GM18508 (cell line): ENCODE data around the gene THSD4.

Experiments
- ATAC-seq: cut with Tn5 transposase; IDR thresholded peaks from one replicate; pipeline ENCODE4 v1.9.1; 2021; ENCODE audit warnings: moderate number of reproducible peaks; ENCODE audit not compliant: insufficient read depth, unreplicated experiment

The THSD4 gene

GRCh38 chr15:71777216-71777943, 662.1 kb downstream of the THSD4 start:
- ATAC-seq = no peak

DNA sequence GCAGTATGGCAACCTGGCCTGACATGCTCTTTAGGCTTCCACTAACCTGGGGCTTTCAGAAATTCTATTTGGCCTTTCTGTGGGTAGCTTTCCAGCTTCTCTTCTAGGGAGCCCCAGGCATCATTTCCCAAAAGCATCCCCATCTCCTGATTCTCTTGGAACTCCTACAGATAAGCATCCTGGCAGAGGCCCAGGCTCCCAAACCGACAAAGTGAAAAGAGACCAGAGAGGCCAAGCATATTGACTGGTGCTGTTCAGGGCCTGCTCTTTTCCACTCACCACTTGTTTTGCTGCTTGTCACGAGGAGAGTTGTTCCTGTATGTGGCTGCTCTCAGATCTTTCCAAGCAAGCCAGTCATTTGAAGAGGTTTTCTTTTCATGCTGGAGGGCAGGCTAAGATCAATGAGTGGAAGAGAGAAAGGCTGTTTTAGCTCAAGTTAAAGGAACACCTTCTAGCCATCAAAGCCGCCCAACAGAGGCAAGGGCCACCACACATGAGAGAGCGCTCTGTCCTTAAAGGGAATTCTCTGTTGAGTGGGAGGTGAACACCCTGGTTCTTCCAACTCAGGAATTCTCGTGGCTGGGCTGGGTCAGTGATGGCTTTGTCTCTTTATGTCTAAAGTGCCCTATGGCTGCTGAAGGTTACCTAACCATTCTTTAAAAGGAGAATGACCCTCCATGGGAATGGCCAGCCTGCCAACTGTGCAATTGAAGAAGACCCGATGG, 664.0 kb downstream of the THSD4 start:
- no peak for ATAC-seq

DNA sequence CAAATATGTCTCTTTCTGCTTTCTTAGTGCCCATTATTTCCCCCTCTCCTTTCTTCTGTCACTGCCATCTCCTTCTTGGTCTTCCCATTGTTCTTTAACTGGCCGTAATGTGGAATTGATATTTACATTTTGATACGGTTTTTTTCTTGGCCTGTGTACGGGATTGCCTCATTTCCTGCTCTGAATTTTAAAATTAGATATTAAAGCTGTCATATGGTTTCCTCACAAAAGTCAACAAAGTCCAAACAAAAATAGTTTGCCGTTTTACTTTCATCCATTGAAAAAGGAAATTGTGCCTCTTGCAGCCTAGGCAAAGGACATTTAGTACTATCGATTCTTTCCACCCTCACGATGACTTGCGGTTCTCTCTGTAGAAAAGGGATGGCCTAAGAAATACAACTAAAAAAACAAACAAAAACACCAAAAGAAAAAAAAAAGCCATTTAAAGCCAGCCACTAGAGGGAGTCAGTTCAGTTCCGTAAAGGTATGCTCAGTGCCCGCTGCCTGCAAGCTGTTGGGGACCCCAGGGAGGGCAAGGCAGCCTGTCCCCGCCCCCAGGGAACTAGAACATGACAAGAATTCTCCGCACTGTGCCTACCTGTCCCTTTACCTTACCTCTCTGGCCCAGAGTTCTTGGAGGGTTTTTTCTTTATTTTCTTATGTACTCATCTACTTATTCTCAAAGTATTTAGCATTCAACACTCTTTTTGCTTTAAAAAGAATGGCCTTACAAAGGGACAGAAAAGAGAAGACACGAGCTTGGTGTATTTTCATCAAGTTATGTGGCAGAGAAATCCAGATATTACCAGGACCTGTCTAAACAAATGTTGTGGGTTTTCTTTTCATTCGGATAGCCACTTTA, 665.1 kb downstream of the THSD4 start:
- no peak for ATAC-seq

GRCh38 chr15:71781179-71781964, 666.1 kb downstream of the THSD4 start:
- no peak for ATAC-seq

- ATAC-seq = no peak
Measured at GRCh38 chr15:71781965-71782265, 666.6 kb downstream of the THSD4 start.

- no peak for ATAC-seq
Measured at GRCh38 chr15:71782422-71783165, 667.3 kb downstream of the THSD4 start.

DNA sequence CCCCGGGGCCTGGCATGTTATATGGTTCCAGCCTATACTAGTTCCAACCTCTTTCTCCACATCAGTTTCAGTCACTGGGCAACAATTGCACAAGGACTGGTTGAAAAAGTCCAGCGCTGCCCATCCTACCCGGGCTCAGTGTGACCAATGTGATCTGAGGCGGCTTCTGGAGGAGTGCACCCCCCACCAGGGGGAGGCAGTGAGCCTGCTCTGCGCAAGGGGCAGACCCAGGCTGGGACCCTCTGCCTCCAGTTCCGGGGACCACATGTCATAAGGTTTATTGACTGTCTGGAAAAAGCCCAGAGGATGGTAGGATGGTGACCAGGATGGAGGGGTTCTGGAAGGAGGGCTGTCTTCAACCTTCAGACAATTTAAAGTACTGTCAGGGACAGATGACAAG, 669.4 kb downstream of the THSD4 start:
- ATAC-seq = no peak

GRCh38 chr15:71785996-71786395, 670.7 kb downstream of the THSD4 start:
- ATAC-seq = no peak

DNA sequence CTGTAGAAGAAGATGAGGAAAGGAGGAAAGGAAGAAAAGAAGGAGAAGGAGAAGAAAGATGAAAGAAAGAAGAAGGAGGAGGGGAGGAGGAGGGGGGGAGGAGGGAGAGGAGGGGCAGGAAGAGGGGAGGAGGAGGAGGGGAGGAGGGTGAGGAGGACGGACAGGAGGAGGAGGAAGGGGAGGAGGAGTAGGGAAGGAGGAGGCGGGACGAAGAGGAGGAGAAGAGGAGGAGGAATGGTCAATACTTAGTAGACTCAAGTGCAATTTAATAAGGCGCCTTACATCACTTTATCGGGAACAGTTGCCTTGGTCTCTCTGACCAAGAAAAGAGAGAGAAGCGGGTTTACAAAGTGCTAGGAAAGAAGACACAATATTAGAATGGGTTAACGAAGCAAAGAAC, 671.4 kb downstream of the THSD4 start:
- no peak for ATAC-seq

DNA sequence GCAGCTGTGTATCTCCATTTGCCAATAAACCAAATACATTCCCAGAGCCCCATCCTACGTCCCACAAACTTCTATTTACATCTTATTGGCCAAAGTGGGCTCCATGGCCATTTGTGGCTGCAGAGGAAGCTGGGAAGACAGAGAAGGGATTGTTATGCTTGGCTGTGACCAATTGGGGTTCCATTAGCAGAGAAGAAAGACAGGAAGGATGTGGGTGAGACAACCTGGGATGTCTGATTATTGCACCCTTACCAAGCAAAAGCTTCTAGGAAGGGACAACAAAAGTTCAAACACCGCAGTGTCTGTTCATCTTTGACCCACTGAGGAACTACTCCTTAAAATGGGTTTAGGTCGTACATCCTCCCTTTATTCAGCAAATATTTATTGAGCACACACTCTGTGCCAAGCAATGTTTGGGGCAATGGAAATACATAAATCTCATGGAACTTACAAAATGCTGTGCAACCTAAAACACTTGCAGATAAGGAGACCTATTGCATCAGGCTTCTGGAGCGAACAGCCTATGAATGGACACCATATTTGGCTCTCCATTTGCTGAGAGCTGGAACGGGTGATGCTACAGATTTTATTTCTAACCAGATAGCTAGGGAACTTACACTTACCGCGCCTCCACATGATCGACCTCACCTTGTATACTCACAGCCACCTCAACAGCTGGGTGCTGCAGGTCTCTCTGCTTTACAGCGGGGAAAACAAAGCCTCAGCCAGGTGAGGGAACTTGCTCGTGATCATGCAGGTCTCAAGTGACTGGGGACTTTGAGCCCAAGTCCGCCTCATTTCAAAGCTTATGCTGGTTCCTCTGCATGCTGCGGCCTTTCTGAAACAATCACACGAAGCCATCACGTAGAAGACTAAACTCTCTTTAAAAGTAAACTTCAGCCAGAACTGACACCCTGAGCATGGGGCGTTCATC, 673.6 kb downstream of the THSD4 start:
- no peak for ATAC-seq

DNA sequence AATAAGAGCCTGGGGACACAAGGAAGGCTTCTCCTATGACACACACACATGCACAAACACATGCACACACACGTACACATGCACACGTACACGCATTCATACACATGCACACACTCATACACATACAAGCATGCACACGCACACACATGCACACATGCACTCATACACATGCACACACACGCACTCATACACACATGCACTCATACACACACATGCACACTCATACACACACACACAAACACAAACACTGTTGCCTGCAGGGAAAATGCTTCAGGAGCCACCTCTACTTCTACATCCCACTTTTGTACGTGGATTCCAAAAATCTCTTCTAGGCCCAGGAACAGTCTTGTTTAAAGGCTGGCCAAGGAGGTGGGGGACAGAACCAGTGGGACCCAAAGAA, 674.3 kb downstream of the THSD4 start:
- ATAC-seq = no peak

- no peak for ATAC-seq
Measured at GRCh38 chr15:71790081-71790480, 674.8 kb downstream of the THSD4 start.

DNA sequence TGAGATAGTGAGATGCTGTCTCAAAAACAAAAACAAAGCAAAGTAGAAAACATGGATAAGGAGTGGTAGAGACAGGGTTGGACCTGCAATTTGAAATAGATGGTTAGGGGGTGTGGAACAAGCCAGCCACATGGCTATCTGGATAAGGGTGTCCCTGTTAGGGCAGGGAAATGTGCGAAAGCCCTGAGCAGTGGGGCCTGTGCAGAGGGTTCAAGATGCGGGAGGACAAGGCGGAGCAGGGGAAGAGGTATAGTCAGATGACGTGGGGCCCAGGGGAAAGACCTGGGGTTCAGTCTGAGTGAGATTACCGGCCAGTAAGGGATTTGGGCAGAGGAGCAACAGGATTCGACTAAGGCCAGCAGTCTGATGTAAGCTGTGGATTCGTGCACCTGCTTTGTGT, 676.7 kb downstream of the THSD4 start:
- no peak for ATAC-seq

- ATAC-seq = no peak
Measured at GRCh38 chr15:71792521-71792920, 677.2 kb downstream of the THSD4 start.

- ATAC-seq = no peak
Measured at GRCh38 chr15:71798641-71799040, 683.4 kb downstream of the THSD4 start.

GRCh38 chr15:71800190-71800589, 684.9 kb downstream of the THSD4 start:
- ATAC-seq = no peak

DNA sequence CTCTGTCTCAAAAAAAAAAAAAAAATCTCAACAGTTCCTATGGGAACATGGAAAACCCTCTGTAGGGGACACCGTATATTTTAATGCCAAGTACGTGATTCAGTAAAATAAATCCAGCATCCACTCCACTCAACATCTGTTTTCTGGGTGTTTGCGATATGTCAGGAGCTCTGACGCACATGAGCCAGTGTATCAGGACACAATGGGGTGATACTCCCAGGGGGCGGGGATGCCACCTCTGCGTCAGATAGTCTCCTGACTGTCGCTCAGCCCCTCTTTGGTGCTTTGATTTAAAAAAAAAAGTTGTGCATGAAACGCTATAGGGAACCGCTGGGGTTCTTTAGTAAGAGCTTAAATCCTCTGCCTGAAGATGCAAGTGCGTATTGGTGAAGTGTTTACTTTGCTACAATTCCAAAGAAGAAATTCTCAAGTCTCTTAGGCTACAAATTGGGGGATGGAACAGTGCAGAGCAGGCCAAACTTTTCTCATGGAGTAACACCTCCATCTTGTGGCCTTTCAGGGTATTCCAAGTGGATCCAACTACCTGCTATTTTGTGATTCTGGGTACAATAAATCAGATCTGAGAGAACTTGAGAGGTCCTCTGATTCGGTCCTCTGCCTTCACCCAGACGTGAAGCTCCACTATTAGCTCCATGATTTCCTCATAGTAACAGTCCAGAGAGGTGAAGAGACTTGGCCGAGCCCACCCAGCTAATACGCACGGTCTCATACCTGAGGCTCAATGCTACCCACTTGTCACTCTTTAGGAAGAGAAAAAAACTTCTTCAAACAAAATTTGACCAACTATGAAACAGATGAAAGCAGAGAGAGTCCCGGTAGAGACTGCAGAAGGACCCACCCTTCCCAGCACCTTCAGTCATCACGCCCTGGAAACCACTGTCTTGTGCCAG, 685.8 kb downstream of the THSD4 start:
- ATAC-seq = no peak
